Measurements from ENCODE around the gene ECM1. TPM values are rescaled to one million over a fixed set of nuclear protein-coding genes. Genes with fewer than 3 reads are reported as not detected.

The ECM1 gene
- total RNA-seq, 1 donor from 2014 or later, result 15.5 TPM

DNA sequence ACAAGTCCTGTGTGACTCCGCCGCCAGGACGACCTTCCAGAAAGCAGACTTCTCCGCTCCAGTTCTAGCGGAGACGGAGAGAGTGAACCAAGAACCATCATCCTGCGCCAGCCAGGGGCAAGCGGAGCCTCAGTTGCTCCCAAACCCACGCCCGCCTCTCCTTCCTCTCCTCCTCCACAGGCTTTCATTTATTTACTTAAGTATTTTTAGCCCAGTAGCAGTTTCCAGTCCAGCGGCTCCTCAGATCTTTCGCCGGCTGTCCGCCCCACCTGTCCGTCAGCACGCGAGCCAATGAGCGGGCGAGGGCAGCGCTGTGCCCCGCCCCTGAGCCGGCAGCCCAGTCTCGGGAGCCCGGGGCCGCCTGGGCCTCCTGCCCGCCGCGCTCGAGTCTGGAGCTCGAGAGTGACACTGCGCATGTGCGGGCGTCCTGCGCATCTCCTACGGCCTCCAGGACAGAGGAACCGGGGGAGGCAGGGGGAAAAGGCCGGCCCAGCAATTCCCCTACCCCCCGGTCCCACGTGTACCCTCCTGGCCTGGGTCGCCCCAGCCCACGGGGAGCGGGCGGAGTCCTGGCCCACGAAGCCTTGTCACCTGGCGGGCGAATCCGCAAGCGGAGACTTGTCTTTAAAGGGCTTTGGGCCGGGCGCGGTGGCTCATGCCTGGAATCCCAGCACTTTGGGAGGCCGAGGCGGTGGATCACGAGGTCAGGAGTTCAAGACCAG lies 7.6 kb downstream of the ECM1 start, which contains the start of gene FALEC:
Gene FALEC, plus strand, starts transcription at position 425 of the 722 bp plus-strand sequence.
- intact Hi-C loops (cut with DNase I), result no loop called here
- H3K27ac ChIP-seq, result peak within 1 kb of the TSS; percentile 88
- no peaks in the 10 kb centered on the region for H3K36me3 ChIP-seq
- H3K9me3 ChIP-seq, result no peaks in the 10 kb centered on the region
- DNase-seq, result peak; percentile 99
- peak; percentile 99 for ATAC-seq
- no peaks in the 10 kb centered on the region for H3K27me3 ChIP-seq
- TF ChIP-seq, protein P1, sequence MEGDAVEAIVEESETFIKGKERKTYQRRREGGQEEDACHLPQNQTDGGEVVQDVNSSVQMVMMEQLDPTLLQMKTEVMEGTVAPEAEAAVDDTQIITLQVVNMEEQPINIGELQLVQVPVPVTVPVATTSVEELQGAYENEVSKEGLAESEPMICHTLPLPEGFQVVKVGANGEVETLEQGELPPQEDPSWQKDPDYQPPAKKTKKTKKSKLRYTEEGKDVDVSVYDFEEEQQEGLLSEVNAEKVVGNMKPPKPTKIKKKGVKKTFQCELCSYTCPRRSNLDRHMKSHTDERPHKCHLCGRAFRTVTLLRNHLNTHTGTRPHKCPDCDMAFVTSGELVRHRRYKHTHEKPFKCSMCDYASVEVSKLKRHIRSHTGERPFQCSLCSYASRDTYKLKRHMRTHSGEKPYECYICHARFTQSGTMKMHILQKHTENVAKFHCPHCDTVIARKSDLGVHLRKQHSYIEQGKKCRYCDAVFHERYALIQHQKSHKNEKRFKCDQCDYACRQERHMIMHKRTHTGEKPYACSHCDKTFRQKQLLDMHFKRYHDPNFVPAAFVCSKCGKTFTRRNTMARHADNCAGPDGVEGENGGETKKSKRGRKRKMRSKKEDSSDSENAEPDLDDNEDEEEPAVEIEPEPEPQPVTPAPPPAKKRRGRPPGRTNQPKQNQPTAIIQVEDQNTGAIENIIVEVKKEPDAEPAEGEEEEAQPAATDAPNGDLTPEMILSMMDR (IDR thresholded peaks at IDR 0.05), result no peak
- H3K4me1 ChIP-seq, result peaks cover 8% of the 10 kb centered on the region
- peak within 1 kb of the TSS; percentile 68 for H3K4me3 ChIP-seq

DNA sequence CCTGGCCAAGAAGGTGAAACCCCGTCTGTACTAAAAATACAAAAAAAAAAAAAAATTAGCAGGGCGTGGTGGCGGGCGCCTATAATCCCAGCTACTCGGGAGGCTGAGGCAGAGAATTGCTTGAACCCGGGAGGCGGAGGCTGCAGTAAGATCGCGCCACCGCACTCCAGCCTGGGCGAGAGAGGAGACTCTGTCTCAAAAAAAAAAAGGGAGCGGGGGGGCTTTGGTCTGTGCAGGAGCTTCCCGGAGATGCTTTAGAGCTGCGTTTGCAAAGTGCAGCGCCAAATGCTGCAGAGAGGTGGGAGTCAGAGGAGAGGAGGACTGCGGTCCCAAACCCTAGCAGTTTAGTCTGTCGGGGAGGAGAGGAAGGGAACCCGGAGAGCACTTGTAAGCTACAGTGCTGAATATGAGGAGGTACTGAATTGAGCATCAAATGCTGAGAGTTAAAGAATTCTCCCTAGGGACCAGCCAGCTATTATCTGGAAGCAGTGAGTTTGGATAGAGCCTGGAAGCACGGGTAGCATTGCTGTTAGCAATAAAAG lies 8.2 kb downstream of the ECM1 start:
- Histone ChIP-seq H3K4me1 (peaks cover 8% of the 10 kb centered on the region), H3K36me3 (no peaks in the 10 kb centered on the region), H3K27ac (peak overlapping the region; percentile 88), H3K4me3 (peak overlapping the region; percentile 68), H3K27me3 (no peaks in the 10 kb centered on the region), H3K9me3 (no peaks in the 10 kb centered on the region)
- no peak for DNase-seq
- TF ChIP-seq, protein P1 (IDR thresholded peaks at IDR 0.05), result no peak
- no peak for ATAC-seq
- intact Hi-C loops (cut with DNase I), result no loop called here

DNA sequence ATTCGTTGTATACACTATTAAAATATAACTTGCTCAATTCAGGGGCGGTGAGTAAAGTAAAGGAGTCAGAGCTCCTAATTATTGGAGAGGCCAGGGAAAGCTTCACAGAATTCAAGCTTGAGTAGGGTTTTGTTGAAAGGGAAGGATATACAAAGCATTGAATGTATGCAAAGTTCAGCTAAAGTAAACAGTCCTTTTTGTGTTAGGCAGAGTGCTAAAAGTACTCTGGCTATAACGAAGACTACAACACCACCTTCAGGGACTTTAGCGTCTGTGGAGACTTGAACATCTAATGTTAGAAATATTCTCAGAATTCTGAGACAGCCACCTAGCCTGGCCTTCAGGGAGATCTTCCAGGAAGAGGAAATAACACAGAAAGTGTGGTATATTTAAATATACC lies 8.7 kb downstream of the ECM1 start:
- H3K4me1 ChIP-seq, result peaks cover 8% of the 10 kb centered on the region
- intact Hi-C loops (cut with DNase I), result no loop called here

GRCh38 chr1:150521196-150521968 lies 13.5 kb downstream of the ECM1 start:
- TF ChIP-seq, protein P1 (IDR thresholded peaks at IDR 0.05), result no peak
- Histone ChIP-seq H3K27me3 (no peaks in the 10 kb centered on the region), H3K36me3 (no peaks in the 10 kb centered on the region), H3K4me1 (peaks cover 3% of the 10 kb centered on the region), H3K4me3 (no peak overlapping the region), H3K27ac (no peak overlapping the region), H3K9me3 (no peaks in the 10 kb centered on the region)
- DNase-seq (no peak), ATAC-seq (no peak)
- intact Hi-C loops (cut with DNase I), result no loop called here

More for the DNA sequence above, 8.7 kb downstream of the ECM1 start:
- Histone ChIP-seq H3K4me3 (peak overlapping the region; percentile 68), H3K9me3 (no peaks in the 10 kb centered on the region), H3K27ac (no peak overlapping the region), H3K36me3 (no peaks in the 10 kb centered on the region), H3K27me3 (no peaks in the 10 kb centered on the region)
- DNase-seq, result no peak
- TF ChIP-seq, protein P1 (IDR thresholded peaks at IDR 0.05), result no peak
- no peak for ATAC-seq

DNA sequence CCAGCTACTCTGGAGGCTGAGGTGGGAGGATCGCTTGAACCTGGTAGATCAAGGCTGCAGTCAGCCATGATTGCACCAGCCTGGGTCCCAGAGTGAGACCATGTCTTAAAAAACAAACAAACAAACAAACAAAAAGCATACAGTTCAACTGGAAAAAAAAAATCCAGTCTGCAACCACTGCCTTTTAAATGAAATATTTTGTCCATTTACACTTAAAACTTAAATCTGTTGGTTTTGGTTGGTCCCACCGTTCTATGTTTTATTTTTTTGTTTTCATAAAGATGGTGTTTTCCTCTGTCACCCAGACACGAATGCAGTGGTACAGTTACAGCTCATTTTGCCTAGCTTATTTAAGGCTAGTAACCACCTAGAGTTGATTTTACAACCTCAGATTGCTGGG lies 17.4 kb downstream of the ECM1 start:
- Histone ChIP-seq H3K4me1 (no peaks in the 10 kb centered on the region), H3K4me3 (no peak overlapping the region), H3K36me3 (no peaks in the 10 kb centered on the region), H3K9me3 (no peaks in the 10 kb centered on the region), H3K27me3 (no peaks in the 10 kb centered on the region), H3K27ac (no peak overlapping the region)
- DNase-seq (no peak), ATAC-seq (no peak)
- TF ChIP-seq, protein P1 (IDR thresholded peaks at IDR 0.05), result no peak
- intact Hi-C loops (cut with DNase I), result no loop called here

Measured in upper lobe of right lung (tissue), 1 donor.